Measurements from ENCODE around the gene KIFC3.
"Not testable (repeated sequence)": the region's sequence is repeated elsewhere in the genome, so short reads cannot be mapped to it uniquely, and the experiment has no call there.

Gene KIFC3, protein sequence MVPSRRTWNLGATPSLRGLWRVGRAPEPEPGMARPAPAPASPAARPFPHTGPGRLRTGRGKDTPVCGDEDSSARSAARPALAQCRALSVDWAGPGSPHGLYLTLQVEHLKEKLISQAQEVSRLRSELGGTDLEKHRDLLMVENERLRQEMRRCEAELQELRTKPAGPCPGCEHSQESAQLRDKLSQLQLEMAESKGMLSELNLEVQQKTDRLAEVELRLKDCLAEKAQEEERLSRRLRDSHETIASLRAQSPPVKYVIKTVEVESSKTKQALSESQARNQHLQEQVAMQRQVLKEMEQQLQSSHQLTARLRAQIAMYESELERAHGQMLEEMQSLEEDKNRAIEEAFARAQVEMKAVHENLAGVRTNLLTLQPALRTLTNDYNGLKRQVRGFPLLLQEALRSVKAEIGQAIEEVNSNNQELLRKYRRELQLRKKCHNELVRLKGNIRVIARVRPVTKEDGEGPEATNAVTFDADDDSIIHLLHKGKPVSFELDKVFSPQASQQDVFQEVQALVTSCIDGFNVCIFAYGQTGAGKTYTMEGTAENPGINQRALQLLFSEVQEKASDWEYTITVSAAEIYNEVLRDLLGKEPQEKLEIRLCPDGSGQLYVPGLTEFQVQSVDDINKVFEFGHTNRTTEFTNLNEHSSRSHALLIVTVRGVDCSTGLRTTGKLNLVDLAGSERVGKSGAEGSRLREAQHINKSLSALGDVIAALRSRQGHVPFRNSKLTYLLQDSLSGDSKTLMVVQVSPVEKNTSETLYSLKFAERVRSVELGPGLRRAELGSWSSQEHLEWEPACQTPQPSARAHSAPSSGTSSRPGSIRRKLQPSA

GRCh38 chr16:57802341-57803133 lies at the start of gene KIFC3:
Gene KIFC3 (minus strand): TSS chr16:57802491. CDS start chr16:57798243, 4,248 bp downstream.
- DNase-seq = no peak

DNA sequence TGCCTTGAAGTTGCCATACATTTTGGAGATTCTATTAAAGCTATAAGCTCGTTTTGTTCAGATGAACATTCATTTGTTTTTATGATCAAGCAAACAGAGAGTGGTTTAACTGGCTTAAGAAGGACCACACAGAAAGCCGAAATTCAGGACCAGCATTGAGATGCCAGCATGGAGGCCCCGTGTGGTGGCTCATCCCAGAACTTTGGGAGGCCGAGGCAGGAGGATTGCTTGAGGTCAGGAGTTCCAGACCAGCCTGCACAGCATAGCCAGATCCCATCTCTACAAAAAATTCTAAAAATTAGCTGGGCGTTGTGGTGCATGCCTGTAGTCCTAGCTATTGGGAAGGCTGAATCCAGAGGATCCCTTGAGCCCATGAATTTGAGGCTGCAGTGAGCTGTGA lies 45.9 kb upstream of the KIFC3 start:
- no peak for DNase-seq

- DNase-seq = not testable (repeated sequence)
Measured at GRCh38 chr16:57846931-57847330, 44.6 kb upstream of the KIFC3 start.

DNA sequence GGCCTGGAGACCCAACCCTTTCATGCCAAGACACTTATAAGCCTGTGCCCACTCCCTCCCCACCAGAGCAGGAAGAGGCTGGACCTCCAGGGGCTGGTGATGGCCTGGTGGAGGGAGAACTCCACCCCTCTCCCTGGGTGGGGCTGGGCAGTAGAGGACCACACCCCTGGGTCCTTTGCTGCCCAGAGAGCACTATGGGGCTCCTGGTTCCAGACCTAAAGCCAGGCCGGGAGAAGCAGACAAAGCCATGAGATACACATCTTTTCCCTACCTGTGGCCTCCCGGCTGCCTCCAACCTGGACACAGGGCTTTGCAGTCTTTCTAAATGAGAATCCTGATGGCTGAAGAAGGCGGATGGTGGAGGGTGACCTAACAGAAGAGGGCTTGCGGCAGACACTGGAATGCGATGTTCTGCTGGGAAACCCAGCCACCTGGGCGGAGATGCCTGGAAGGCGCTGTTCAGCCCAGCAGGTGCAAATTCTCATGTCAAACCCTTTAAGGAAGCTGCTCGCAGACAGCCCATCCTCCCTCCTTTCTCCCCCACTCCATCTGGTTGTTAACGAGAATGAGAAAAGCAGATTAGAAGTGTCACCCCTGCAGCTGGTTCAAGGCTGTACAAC lies 43.9 kb upstream of the KIFC3 start:
- no peak for DNase-seq

GRCh38 chr16:57845115-57845514 lies 42.8 kb upstream of the KIFC3 start:
- DNase-seq = no peak

DNA sequence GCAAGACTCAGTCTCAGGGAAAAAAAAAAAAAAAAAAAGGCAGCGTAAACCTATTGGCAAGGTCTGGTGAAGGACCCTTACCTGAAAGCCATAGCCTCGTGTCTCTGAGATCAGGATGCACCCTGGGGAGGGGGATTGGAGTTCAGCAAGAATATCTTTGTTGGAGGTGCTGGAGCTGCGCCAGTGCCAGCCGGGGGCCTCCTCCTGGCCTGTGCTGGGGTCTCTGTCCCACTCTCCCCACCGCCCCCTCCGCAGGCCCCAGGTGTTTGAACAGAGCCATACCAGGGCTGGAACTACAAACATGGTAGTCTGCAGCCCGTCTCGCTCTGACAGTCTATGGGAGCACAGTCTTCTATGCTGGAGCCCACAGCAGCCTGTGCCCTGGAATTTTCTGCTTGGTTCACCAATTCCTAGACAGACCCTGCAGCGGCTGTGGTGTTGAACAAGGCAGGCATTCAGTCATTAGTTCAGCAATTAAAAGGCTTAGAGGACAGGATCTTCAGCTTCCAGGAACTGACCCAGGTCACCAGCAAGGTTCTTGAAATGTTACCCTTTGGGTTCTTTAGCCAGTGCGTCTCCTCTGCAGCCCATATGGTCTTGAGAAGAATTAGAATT lies 42.2 kb upstream of the KIFC3 start:
- DNase-seq = no peak

GRCh38 chr16:57843400-57843799 lies 41.1 kb upstream of the KIFC3 start:
- DNase-seq = no peak

GRCh38 chr16:57842601-57843000 lies 40.3 kb upstream of the KIFC3 start:
- DNase-seq = no peak

DNA sequence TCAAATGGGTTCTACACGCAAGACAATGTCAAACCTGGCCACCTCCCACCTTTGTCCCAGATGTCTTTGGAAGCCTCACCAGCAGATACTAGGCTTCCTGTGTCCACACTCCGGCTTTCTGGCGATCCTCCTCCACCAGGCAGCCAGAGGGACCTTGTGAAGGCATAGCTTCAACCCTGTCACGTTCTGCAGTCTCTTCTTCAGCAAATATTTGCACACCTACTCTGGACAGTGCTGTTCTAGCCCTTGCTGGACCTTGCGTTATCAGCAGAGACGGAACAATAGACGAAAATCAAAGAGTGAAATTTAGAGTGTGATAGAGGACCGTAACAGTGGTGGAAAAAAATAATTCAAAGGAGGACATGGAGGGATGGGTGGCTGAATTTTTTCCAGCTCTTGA lies 38.5 kb upstream of the KIFC3 start:
- no peak for DNase-seq

DNA sequence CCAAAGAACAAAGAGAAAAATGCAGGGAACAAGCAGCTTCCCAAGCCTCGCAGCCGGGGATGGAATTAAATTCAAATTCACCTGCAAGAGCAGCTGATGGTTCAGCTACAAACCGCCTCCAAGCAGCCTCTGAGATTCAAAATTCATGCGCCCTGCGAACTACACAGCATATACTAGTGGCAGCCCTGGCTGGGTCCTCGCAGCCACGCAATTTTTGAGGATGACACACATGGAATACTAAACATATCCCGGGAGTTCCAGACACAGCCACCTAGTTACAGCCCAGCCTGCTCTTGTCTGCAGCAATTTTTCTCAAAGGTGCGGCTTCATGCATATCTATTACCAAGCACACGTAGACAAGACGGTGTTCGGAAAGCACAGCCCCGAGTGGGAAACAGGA lies 35.9 kb upstream of the KIFC3 start:
- no peak for DNase-seq

DNA sequence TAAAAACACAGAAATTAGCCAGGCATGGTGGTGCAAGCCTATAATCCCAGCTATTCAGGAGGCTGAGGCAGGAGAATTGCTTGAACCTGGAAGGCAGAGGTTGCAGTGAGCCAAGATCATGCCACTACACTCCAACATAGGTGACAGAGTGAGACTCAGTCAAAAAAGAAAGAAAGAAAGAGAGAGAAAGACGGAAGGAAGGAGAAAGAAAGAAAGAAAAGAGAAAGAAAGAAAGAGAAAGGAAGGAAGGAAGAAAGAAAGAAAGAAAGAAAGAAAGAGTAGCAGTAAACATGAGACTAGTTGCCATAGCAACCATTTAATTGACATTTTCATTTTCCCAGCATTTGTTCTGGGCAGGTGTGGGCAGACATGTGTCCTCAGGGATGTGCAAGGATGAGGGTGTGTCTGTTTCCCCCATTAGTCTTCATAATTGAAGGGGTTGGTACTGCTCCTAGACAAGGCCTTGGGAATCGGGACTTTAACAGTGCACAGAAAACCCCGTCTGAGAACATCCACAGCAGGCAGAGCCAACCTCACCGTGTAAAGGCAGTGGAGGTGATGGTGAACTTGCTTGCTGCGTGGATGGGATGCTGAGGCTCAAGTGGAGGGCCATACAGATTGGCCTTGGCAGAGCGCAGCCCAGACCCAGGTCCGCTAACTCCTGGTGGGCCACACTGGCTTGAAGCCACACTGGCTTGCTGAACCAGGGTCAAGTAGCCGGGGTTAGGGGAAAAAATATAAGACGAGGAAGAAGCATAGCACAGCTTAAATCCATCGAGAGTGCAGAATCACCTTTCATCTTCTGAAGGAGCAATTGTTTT lies 35.2 kb upstream of the KIFC3 start:
- no peak for DNase-seq

DNA sequence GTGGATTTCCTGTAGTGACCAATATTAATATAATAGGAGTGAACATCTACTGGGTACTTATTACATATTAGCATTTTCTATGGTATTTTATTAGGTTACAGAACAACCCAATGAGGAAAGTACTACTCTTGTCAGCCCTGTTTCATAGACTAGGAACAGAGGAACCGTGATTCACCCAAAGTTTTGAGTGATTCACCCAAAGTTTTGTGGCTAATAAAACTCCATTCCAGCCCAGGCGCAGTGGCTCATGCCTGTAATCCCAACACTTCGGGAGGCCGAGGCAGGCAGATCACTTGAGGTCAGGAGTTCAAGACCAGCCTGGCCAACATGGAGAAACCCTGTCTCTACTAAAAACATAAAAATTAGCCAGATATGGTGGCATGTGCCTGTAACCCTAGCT lies 33.1 kb upstream of the KIFC3 start:
- DNase-seq = not testable (repeated sequence)

- DNase-seq = no peak
Measured at GRCh38 chr16:57834936-57835335, 32.6 kb upstream of the KIFC3 start.

GRCh38 chr16:57830890-57831484 lies 28.7 kb upstream of the KIFC3 start:
- DNase-seq = no peak

DNA sequence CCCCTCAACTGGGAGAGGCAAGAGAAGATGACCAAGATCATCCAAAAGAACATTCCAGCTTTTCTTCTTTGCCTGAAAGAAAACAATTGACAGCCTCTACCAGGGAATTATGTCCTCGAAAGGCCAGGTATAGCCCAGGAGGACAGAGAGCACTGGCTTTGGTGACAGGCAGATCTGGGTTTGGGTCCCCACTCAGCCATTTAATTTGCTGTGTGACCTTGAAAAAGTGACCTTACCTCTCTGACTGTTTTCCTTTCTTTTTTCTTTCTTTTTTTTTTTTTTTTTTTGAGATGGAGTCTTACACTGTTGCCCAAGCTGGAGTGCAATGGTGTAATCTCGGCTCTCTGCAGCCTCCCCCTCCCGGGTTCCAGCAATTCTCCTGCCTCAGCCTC lies 27.7 kb upstream of the KIFC3 start:
- DNase-seq = no peak

GRCh38 chr16:57828272-57829161 lies 26.2 kb upstream of the KIFC3 start:
- DNase-seq = no peak

DNA sequence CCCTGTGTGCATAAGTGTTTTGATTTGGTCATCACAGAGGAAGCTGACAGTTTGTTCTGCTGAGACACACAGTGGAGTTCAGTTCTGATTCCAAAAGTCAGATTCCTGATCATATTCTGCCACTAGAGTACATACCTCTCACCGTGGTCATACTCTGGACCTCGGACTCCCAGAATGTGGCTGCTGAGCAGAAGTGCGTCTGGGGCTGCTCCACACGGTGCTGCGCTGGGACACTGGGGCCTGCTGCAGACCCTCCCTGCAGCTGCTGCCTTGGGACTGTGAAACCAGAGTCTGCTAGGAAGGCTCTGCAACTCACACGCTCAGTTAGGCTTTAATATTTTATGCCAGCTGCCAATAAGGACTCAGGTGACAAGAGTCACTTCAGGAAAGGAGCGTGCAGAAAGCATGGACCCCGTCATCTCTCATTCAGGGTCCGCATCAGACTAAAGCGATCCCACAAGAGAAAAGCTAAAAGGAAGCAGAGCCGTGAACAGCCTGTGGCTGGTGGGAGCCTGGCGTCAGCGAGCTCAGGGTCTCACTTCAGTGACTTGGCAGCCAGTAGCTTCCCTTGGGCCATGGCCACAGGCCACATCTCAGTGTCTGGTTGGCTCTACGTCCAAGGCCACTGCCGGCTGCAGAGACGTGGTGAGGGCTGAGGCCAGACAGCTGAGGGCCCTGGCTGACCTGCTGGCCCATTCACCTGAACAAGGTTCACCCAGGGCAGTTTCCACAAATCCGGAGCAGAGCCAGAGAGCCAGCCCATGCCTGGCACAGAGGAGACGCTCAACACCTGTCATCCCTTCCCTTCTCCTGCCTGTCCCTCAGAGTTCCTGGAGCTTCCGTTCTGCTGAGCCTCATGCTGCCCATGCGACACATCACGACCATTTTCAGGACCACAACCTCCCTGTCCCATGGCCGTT lies 24.7 kb upstream of the KIFC3 start:
- DNase-seq = no peak

- no peak for DNase-seq
Measured at GRCh38 chr16:57826052-57826451, 23.8 kb upstream of the KIFC3 start.

Data from NCI-H2081 treated with DMSO at 0.1 percent for 48 hours (cell line).